K562 (cell line): ENCODE measurements around the gene TFAP2E. TPM values are rescaled to one million over a fixed set of nuclear protein-coding genes. Genes with fewer than 3 reads are reported as not detected.
A peak's percentile ranks its signal among the peaks of the same experiment; 100 is the strongest.

Experiments used
- ATAC-seq: fragments of 200-7000 bp; cut with Tn5 transposase; 3 replicates; pipeline ENCODE4 v1.9.1; 2020; ENCODE audit warnings: moderate library complexity
- BruUV-seq: library from RNA; stranded (reverse); fragments of 400-500 nt; replicated peaks from 2 replicates; lab custom pipeline; 2021; lab: Mats Ljungman, UMichigan
- CTCF ChIA-PET: fragments of 300-600 bp; formaldehyde crosslinking; extraction: SDS; loops from one replicate; lab custom pipeline; 2021; ENCODE audit warnings: low intra/inter-chr PET ratio; lab: Yijun Ruan, JAX
- POLR2A ChIA-PET: fragments of 300-600, 350-650 bp; sonication (Branson Sonifier 250); formaldehyde crosslinking; extraction: SDS; loops from one replicate; lab custom pipeline; 2021; ENCODE audit warnings: antibody characterized with exemption, inconsistent platforms; lab: Yijun Ruan, JAX
- DNase-seq, 4 experiments: peaks; one replicate each; pipeline versions ENCODE4 v3.0.0 to v3.0.0-alpha.2; 2011 to 2018; ENCODE audit warnings: low spot score in 3 of 4, mixed read lengths in 3 of 4; ENCODE audit errors: extremely low read depth in 1 of 4
- FAIRE-seq: peaks from 2 replicates; lab custom pipeline; 2011; peaks lifted over from hg19 to GRCh38; lab: Jason Lieb, UNC
- H2AFZ ChIP-seq: 2 replicates; pipeline ENCODE4 v1.6.0; 2011; ENCODE audit warnings: low read depth, low read length, control low read depth, inconsistent platforms
- H3K27ac ChIP-seq: fragments of 200-600 bp; 3 replicates; pipeline ENCODE4 v1.8.0; 2011; ENCODE audit warnings: low read depth, mild to moderate bottlenecking, control low read depth, inconsistent platforms, low read length, moderate library complexity, mixed read lengths; ENCODE audit errors: extremely low read depth
- H3K27me3 ChIP-seq, 2 experiments: fragments of 300-600 bp in 1 of 2; 2 replicates in 1 of 2; 3 replicates in 1 of 2; pipeline versions ENCODE4 v1.6.0 to v1.8.0; 2011; ENCODE audit warnings: inconsistent platforms in 2 of 2, low read length in 2 of 2, mild to moderate bottlenecking in 1 of 2, mixed read lengths in 1 of 2, moderate library complexity in 1 of 2; ENCODE audit not compliant: control insufficient read depth in 2 of 2, insufficient read depth in 2 of 2
- H3K36me3 ChIP-seq: fragments of 300-600 bp; 3 replicates; pipeline ENCODE4 v1.8.0; 2011; ENCODE audit warnings: mild to moderate bottlenecking, low read length, inconsistent platforms; ENCODE audit not compliant: control insufficient read depth, insufficient read depth
- H3K4me1 ChIP-seq, 2 experiments: fragments of 200-600 bp in 1 of 2; replicated peaks in 1 of 2; 2 replicates in 1 of 2; 3 replicates in 1 of 2; pipeline versions ENCODE4 v1.5.1 to v1.8.0; 2011; ENCODE audit warnings: inconsistent platforms in 2 of 2, low read length in 2 of 2, mild to moderate bottlenecking in 1 of 2, mixed read lengths in 1 of 2, moderate library complexity in 1 of 2; ENCODE audit not compliant: control insufficient read depth in 2 of 2, insufficient read depth in 2 of 2
- H3K4me2 ChIP-seq: 2 replicates; pipeline ENCODE4 v1.6.1; 2011; ENCODE audit warnings: low read length, control low read depth, inconsistent platforms, mixed read lengths; ENCODE audit not compliant: insufficient read depth
- H3K4me3 ChIP-seq: fragments of 200-600 bp; sonication (generic), shearing (Covaris generic); 2 replicates; pipeline ENCODE4 v1.5.1; 2016; ENCODE audit warnings: control low read depth, inconsistent platforms
- H3K79me2 ChIP-seq: fragments of 200-600 bp; 3 replicates; pipeline ENCODE4 v1.8.0; 2011; ENCODE audit warnings: low read length, inconsistent platforms; ENCODE audit not compliant: control insufficient read depth, insufficient read depth
- H3K9ac ChIP-seq, 2 experiments: 2 replicates each; pipeline versions ENCODE4 v1.6.0 to v1.6.1; 2011; ENCODE audit warnings: low read depth in 2 of 2, low read length in 2 of 2, control low read depth in 1 of 2, inconsistent platforms in 1 of 2, mild to moderate bottlenecking in 1 of 2, mixed read lengths in 1 of 2; ENCODE audit not compliant: insufficient read depth in 1 of 2
- H3K9me1 ChIP-seq: one replicate; pipeline ENCODE4 v1.6.0; 2011; ENCODE audit warnings: inconsistent platforms, mild to moderate bottlenecking, low read length, moderate library complexity; ENCODE audit not compliant: control insufficient read depth, insufficient read depth
- H3K9me3 ChIP-seq: replicated peaks from 2 replicates; pipeline ENCODE4 v1.5.1; 2011; ENCODE audit warnings: low read depth, low read length, inconsistent platforms; ENCODE audit not compliant: control insufficient read depth, insufficient read depth
- H4K20me1 ChIP-seq: replicated peaks from 2 replicates; pipeline ENCODE4 v1.6.1; 2011; ENCODE audit warnings: low read length, inconsistent platforms, mixed read lengths; ENCODE audit not compliant: control insufficient read depth, insufficient read depth
- PRMT5 ChIP-seq: sonication (generic); formaldehyde crosslinking; IDR thresholded peaks from 2 replicates; pipeline ENCODE4 v1.5.0; 2020; ENCODE audit warnings: missing genetic modification reagents
- ZBTB33 ChIP-seq: sonication (generic); formaldehyde crosslinking; IDR thresholded peaks from 2 replicates; pipeline ENCODE4 v1.8.1; 2023; ENCODE audit warnings: mild to moderate bottlenecking, missing genetic modification reagents
- ZC3H4 ChIP-seq: sonication (generic); formaldehyde crosslinking; IDR thresholded peaks from 2 replicates; pipeline ENCODE4 v1.9.0; 2021; ENCODE audit warnings: missing genetic modification reagents, borderline replicate concordance
- WGBS: fragments of 100-300 bp; shearing (Covaris generic); methylation state at CpG from one replicate; pipeline ENCODE4 v1.1.6; 2016; ENCODE audit warnings: low coverage, mixed read lengths; ENCODE audit not compliant: insufficient coverage; ENCODE audit errors: missing lambda C conversion rate; 5-methylcytosine and 5-hydroxymethylcytosine counted together
- in situ Hi-C: fragments of 300-500 bp; cut with MboI; formaldehyde crosslinking; loops from 4 replicates; pipeline ENCODE4 v1.15.0; 2018; ENCODE audit warnings: inconsistent platforms, mixed read lengths
- intact Hi-C: fragments of 100-400 bp; cut with micrococcal nuclease; formaldehyde crosslinking; loops from 2 replicates; pipeline ENCODE4 v1.14.2; 2022
- polyA plus RNA-seq, 8 experiments: library from polyadenylated mRNA; depleted of rRNA in 4 of 8; stranded (reverse) in 5 of 8; unstranded in 3 of 8; fragments of >200 nt; fragmentation: Nextera tagmentation in 2 of 8; fragmentation: Illumina TruSeq in 1 of 8; extraction: Ambion mirVana in 2 of 8; extraction: Trizol in 1 of 8; gene quantifications; 2 replicates each; pipeline versions ENCODE4 v1.2.1 to v1.2.3, GENCODE V29; 2011 to 2014; ENCODE audit warnings: inconsistent platforms in 1 of 8, missing spikeins in 1 of 8
- total RNA-seq, 7 experiments: library from RNA; depleted of rRNA in 6 of 7; stranded (reverse); fragments of >200 nt in 6 of 7; fragmentation: Illumina TruSeq in 2 of 7; extraction: Trizol in 2 of 7; gene quantifications; 2 replicates each; pipeline versions ENCODE4 v1.2.1 to v1.2.3, GENCODE V29; 2011 to 2021; ENCODE audit warnings: low replicate concordance in 1 of 7

TFAP2E gene
- total and polyA plus RNA-seq, 9 of the 15 experiments (the other 6 are each of a cell fraction or from before 2014, with no cell fraction given) = 0.03 to 0.11 (median 0.07) TPM; not detected in 4

GRCh38 chr1:35577071-35577998 lies 4.2 kb downstream of the TFAP2E start:
- BruUV-seq = no TSS peak
- Histone ChIP-seq H3K4me3 (no peak overlapping the region), H3K9me1 (no peaks in the 10 kb centered on the region), H3K27me3 (peaks cover 3 to 7% of the 10 kb centered on the region in 2 experiments; a peak in 2 of 5 replicates), H3K9ac (no peak overlapping the region; a peak in 1 of 4 replicates), H4K20me1 (no peaks in the 10 kb centered on the region), H3K9me3 (no peaks in the 10 kb centered on the region)
- ATAC-seq = no peak
- TF ChIP-seq PRMT5 (CRISPR knock-in tag) (no peak), ZC3H4 (no peak), ZBTB33 (CRISPR knock-in tag) (peak; percentile 78)
- TF ChIP-seq, all 486 proteins: peak for 1
- DNase-seq (no peak), FAIRE-seq (no peak)
- H3K4me2 ChIP-seq = no peak overlapping the region
- ChIA-PET POLR2A (interaction anchor here (0.7 to 1.2 kb wide), 3 partner anchors 8 to 130 kb away, joined by 3 to 5 read pairs (median 4); no protein-coding TSS in a partner anchor), CTCF (no interaction called here)
- no peaks in the 10 kb centered on the region for H3K36me3 ChIP-seq
- intact Hi-C loops = no loop called here
- H3K79me2 ChIP-seq = no peaks in the 10 kb centered on the region
- H3K27ac ChIP-seq = no peak overlapping the region
- H2AFZ ChIP-seq = no peak overlapping the region
- in situ Hi-C loops = no loop called here
- H3K4me1 ChIP-seq = peaks cover 9 to 40% of the 10 kb centered on the region in 2 experiments
- WGBS = 88% methylated on average over 50 of the region's 70 CpGs
